ENCODE results near the gene NOTCH2NLA.
"Not testable (repeated sequence)": the region's sequence is repeated elsewhere in the genome, so short reads cannot be mapped to it uniquely, and the experiment has no call there.

GRCh38 chr1:146272734-146273133 is 43.9 kb upstream of the NOTCH2NLA start:
- not testable (repeated sequence) for TF ChIP-seq MAFK (IDR thresholded peaks at IDR 0.05; ENCODE audit: partially characterized antibody); PHF8 (IDR thresholded peaks at IDR 0.05; ENCODE audit: borderline replicate concordance, low read depth); MAZ (IDR thresholded peaks at IDR 0.05; ENCODE audit: borderline replicate concordance, low read depth, low read length); RNF2 (IDR thresholded peaks at IDR 0.05; ENCODE audit: borderline replicate concordance, low read depth); ZC3H11A (IDR thresholded peaks at IDR 0.05); JUN (IDR thresholded peaks at IDR 0.05); MAX (IDR thresholded peaks at IDR 0.05); SMC3 (IDR thresholded peaks at IDR 0.05); NR3C1 (IDR thresholded peaks at IDR 0.05); NFE2L2 (conservative IDR thresholded peaks at IDR 0.05; ENCODE audit: low read length)
- TF ChIP-seq, protein P1, sequence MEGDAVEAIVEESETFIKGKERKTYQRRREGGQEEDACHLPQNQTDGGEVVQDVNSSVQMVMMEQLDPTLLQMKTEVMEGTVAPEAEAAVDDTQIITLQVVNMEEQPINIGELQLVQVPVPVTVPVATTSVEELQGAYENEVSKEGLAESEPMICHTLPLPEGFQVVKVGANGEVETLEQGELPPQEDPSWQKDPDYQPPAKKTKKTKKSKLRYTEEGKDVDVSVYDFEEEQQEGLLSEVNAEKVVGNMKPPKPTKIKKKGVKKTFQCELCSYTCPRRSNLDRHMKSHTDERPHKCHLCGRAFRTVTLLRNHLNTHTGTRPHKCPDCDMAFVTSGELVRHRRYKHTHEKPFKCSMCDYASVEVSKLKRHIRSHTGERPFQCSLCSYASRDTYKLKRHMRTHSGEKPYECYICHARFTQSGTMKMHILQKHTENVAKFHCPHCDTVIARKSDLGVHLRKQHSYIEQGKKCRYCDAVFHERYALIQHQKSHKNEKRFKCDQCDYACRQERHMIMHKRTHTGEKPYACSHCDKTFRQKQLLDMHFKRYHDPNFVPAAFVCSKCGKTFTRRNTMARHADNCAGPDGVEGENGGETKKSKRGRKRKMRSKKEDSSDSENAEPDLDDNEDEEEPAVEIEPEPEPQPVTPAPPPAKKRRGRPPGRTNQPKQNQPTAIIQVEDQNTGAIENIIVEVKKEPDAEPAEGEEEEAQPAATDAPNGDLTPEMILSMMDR (IDR thresholded peaks at IDR 0.05), result not testable (repeated sequence)
- TF ChIP-seq, protein P2, sequence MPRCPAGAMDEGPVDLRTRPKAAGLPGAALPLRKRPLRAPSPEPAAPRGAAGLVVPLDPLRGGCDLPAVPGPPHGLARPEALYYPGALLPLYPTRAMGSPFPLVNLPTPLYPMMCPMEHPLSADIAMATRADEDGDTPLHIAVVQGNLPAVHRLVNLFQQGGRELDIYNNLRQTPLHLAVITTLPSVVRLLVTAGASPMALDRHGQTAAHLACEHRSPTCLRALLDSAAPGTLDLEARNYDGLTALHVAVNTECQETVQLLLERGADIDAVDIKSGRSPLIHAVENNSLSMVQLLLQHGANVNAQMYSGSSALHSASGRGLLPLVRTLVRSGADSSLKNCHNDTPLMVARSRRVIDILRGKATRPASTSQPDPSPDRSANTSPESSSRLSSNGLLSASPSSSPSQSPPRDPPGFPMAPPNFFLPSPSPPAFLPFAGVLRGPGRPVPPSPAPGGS (IDR thresholded peaks at IDR 0.05), result not testable (repeated sequence)
